C4-2B (cell line): ENCODE data around the gene DHRS1.

Experiments used
- CTCF ChIP-seq: fragments of 450-650 bp; conservative IDR thresholded peaks from 2 replicates; pipeline ENCODE4 v1.5.1; 2017; ENCODE audit warnings: mild to moderate bottlenecking
- ZFX ChIP-seq: fragments of 450-650 bp; IDR thresholded peaks from 2 replicates; pipeline ENCODE4 v1.6.1; 2017

DNA sequence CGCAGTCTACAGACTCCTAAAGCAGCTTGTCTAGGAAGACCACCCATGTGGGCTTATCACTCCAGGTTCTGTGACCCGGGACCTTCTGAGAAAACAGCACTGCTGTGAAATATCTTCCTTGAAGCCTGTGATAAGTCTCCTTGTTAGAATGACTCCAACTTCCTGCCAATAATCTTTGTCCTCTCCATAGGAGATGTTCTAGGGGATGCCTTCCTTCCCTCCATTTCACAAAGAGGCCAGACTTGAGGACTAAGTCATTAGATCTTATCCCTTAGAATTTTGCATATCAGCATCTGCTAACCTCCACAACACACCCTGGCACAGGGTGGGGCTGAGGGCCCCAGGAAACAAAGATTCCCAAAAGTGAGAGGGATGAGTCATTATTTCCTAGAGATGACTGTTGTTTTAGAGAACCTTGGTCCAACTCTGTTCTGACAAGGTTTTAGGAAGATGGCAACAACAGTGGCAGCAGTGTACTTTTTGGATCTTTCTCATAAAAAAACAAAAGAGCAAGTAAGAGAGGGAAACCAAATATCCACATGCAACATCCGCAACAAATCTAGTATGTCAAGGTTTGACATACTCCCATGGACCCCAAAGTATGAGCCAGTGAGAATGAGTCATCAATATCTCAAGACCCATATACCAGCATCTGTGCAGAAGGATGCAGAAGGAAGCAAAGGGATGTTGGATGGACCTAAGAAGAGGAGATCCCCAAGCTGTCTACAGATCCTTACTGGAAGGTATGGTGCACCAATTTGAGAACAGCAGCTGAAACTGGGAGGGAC is 17.8 kb upstream of the DHRS1 start:
- TF ChIP-seq CTCF (no peak), ZFX (no peak)
